Measurements from ENCODE around the gene CTBS. TPM values are rescaled to one million over a fixed set of nuclear protein-coding genes. Genes with fewer than 3 reads are reported as not detected.

The CTBS gene
- total RNA-seq, 1 experiment from 2014 or later, result 3.7 TPM

DNA sequence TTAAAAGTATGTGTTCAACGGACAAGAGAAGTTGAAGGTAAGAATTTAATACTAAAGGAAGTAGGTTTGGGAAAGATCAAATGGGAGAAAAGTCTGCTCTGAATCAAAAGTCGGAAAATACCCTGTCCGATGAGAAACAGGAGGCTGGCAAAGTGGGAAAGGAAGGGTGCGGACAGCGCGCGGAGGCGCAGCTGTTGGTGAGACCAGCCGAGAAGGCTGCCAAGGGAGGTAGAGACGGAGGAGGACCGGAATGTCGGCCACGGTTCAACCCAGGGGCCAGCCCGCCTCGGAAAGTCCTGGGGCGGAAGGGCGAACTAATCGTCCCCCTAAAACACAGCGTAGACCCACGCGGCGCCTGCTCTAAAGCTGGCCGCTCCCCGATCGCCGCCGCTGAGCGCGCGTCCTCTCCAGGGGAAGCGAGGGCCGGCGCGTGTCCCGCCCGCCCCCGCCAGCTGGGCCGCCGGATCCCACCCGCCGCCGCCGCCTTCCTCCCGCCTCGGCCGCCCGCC lies 68.7 kb downstream of the CTBS start:
- BruUV-seq (replicated peaks), result no TSS peak
- intact Hi-C loops (cut with micrococcal nuclease), result loop anchor here (1.0 to 10.0 kb wide), 8 partner anchors 36 to 429 kb away; partner anchors contain the start of gene CTBS
- H2AFZ ChIP-seq (ENCODE audit: low read length), result peak overlapping the region; percentile 93

GRCh38 chr1:84504580-84505492 lies 69.4 kb downstream of the CTBS start:
- Histone ChIP-seq H3K4me2 (ENCODE audit: low read length) (peak overlapping the region; percentile 89), H3K27me3 (ENCODE audit: low read length) (no peaks in the 10 kb centered on the region), H3K9me2 (replicated peaks; ENCODE audit: low read length) (no peaks in the 10 kb centered on the region), H3K9me3 (ENCODE audit: low read length) (0 out of 2 replicates have a peak, but pooled peaks cover 4% of the 10 kb centered on the region), H2AFZ (ENCODE audit: low read length) (peak overlapping the region; percentile 93), H3K9ac (ENCODE audit: low read length) (peak overlapping the region; percentile 85), H3F3A (ENCODE audit: low read length, unreplicated experiment) (no peaks in the 10 kb centered on the region), H4K20me1 (ENCODE audit: low read length) (peaks cover 35% of the 10 kb centered on the region), H3K36me3 (ENCODE audit: low read depth, low read length) (peaks cover 19% of the 10 kb centered on the region; the same call in 1 of the 2 replicates), H3K27ac (ENCODE audit: low read length) (peak overlapping the region; percentile 94), H3K4me1 (ENCODE audit: insufficient read depth, low read length) (peaks cover 26% of the 10 kb centered on the region), H3K4me3 (ENCODE audit: low read length) (peak overlapping the region; percentile 83), H3K79me2 (ENCODE audit: low read length) (peaks cover 69% of the 10 kb centered on the region)
- peak; percentile 25 for DNase-seq
- no peak; the same call in 1 of the 2 replicates for ATAC-seq
- CTCF ChIA-PET, result interaction anchor here (0.6 kb wide), 1 partner anchor 1407 kb away, joined by 3 read pairs; no protein-coding TSS in a partner anchor
- intact Hi-C loops (cut with micrococcal nuclease), result loop anchor here (5.0 to 10.0 kb wide), 4 partner anchors 63 to 430 kb away; partner anchors contain the start of gene PRKACB
- BruUV-seq (replicated peaks), result TSS peak; percentile 35
- POLR2A ChIA-PET (ENCODE audit: unreplicated experiment), result no interaction called here
- no peak for TF ChIP-seq EZH2 (IDR thresholded peaks at IDR 0.05; ENCODE audit: low read length, unreplicated experiment)
- no peak for TF ChIP-seq EZH2phosphoT487 (IDR thresholded peaks at IDR 0.05; ENCODE audit: borderline replicate concordance, low read length)
- TF ChIP-seq, protein P1, sequence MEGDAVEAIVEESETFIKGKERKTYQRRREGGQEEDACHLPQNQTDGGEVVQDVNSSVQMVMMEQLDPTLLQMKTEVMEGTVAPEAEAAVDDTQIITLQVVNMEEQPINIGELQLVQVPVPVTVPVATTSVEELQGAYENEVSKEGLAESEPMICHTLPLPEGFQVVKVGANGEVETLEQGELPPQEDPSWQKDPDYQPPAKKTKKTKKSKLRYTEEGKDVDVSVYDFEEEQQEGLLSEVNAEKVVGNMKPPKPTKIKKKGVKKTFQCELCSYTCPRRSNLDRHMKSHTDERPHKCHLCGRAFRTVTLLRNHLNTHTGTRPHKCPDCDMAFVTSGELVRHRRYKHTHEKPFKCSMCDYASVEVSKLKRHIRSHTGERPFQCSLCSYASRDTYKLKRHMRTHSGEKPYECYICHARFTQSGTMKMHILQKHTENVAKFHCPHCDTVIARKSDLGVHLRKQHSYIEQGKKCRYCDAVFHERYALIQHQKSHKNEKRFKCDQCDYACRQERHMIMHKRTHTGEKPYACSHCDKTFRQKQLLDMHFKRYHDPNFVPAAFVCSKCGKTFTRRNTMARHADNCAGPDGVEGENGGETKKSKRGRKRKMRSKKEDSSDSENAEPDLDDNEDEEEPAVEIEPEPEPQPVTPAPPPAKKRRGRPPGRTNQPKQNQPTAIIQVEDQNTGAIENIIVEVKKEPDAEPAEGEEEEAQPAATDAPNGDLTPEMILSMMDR (conservative IDR thresholded peaks at IDR 0.05; ENCODE audit: low read depth, low read length), result no peak

More for the DNA sequence above, 68.7 kb downstream of the CTBS start:
- H3K9me3 ChIP-seq (ENCODE audit: low read length), result 0 out of 2 replicates have a peak, but pooled peaks cover 4% of the 10 kb centered on the region
- ChIA-PET CTCF (interaction anchor here (0.6 to 1.3 kb wide), 6 partner anchors 37 to 1406 kb away, joined by 3 to 6 read pairs (median 4); no protein-coding TSS in a partner anchor), POLR2A (ENCODE audit: unreplicated experiment) (interaction anchor here (0.5 to 1.4 kb wide), 7 partner anchors 98 to 440 kb away, joined by 3 to 6 read pairs (median 5); no protein-coding TSS in a partner anchor)
- H3K9me2 ChIP-seq (replicated peaks; ENCODE audit: low read length), result no peaks in the 10 kb centered on the region
- peak overlapping the region; percentile 94 for H3K27ac ChIP-seq (ENCODE audit: low read length)
- peak overlapping the region; percentile 83 for H3K4me3 ChIP-seq (ENCODE audit: low read length)
- peaks cover 13% of the 10 kb centered on the region; the same call in 1 of the 2 replicates for H3K36me3 ChIP-seq (ENCODE audit: low read depth, low read length)
- H3K9ac ChIP-seq (ENCODE audit: low read length), result peak overlapping the region; percentile 85
- peak overlapping the region; percentile 89 for H3K4me2 ChIP-seq (ENCODE audit: low read length)
- H3K27me3 ChIP-seq (ENCODE audit: low read length), result no peaks in the 10 kb centered on the region
- peaks cover 32% of the 10 kb centered on the region for H4K20me1 ChIP-seq (ENCODE audit: low read length)
- peak; percentile 66; the same call in 1 of the 2 replicates for TF ChIP-seq EZH2phosphoT487 (IDR thresholded peaks at IDR 0.05; ENCODE audit: borderline replicate concordance, low read length)
- TF ChIP-seq, protein P1 (conservative IDR thresholded peaks at IDR 0.05; ENCODE audit: low read depth, low read length), result no peak
- H3K4me1 ChIP-seq (ENCODE audit: insufficient read depth, low read length), result peaks cover 26% of the 10 kb centered on the region
- H3F3A ChIP-seq (ENCODE audit: low read length, unreplicated experiment), result no peaks in the 10 kb centered on the region
- peak; percentile 54 for DNase-seq
- peaks cover 61% of the 10 kb centered on the region for H3K79me2 ChIP-seq (ENCODE audit: low read length)
- ATAC-seq, result peak; percentile 42

Data from PC-3 (cell line).